ENCODE results near the gene HLA-DPB1.
"Not testable (repeated sequence)": the region's sequence is repeated elsewhere in the genome, so short reads cannot be mapped to it uniquely, and the experiment has no call there.

HLA-DPB1 gene

DNA sequence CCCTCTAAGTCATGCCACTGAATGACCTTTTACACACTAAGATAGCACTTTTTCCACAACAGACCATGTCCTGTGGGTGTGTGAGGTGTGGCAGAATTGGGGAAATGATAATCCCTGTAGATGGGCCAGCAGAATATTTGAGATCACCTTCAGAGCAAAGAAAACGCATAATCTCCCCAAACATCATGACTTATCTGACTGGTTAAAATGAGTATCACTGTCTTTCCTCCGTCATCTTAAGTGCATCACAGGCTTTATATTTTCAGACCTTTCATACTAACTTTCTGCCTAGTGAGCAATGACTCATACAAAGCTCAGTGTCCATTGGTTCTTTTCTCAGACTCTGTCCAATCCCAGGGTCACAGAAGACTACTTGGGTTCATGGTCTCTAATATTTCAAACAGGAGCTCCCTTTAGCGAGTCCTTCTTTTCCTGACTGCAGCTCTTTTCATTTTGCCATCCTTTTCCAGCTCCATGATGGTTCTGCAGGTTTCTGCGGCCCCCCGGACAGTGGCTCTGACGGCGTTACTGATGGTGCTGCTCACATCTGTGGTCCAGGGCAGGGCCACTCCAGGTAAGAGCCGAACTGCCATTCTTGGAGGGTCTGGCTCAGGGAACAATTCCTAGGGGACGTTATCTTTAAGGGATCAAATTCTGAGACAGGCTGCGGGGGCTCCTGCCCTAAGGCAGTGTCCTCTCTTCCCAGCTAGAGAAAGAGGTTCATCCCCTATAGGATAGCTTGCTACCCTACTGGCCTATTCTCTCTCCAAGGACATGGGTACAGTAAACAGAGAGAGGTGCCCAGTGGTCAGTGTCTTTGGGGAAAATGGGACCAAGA is at the start of gene HLA-DPB1:
Gene HLA-DPB1 (plus strand): TSS at position 423 of the 838 bp plus-strand sequence. CDS start 52 bp downstream, at position 475.
- peak; percentile 64 for DNase-seq
- in situ Hi-C loops (cut with HindIII; ENCODE audit: low pct_ligation_motif_present, low pct_unique_long_range_greater_than_20kb, low sequenced_read_pairs), result no loop called here

GRCh38 chr6:33028220-33028849 is 47.5 kb upstream of the HLA-DPB1 start:
- no peak for DNase-seq
- in situ Hi-C loops (cut with HindIII; ENCODE audit: low pct_ligation_motif_present, low pct_unique_long_range_greater_than_20kb, low sequenced_read_pairs), result no loop called here

DNA sequence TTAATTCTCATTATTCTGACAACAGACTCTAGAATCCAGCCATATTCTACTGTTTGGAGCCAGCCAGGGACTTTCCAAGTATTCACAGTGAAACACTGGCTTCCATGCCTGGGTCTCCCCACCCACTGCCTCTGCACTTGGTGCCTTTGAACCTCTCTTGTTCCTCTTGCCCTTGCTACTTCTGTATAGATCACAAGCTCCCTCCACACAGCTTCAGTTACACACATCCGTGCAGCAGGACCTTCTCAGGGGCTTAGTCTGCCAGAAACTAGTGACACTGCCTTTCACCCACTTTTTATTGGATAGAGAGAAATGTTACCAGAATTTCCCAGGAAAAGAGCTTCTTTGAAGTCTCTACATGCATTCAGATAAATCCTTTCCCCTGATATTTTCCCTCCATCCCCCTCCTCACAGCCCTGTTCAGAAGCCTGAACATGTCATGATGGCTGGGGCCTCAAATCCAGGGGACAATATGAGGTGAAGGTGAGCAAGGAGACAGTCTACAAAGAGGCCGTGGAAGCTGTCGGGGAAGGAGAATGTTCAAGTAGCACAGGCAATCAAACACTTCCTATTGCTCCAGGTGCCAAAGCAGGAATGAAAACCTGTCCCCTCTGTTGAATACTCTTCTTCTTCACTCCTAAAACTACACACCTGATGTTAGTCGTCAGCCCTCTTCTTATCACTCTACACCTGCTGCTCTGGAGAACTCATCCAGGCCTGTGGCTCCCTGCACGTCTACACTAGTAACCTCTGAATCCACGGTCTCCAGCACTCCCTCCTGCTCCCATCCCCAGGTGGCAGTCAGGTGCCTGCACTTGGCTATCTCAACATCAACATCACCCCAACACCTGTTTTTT is 46.2 kb upstream of the HLA-DPB1 start:
- in situ Hi-C loops (cut with HindIII; ENCODE audit: low pct_ligation_motif_present, low pct_unique_long_range_greater_than_20kb, low sequenced_read_pairs), result no loop called here
- DNase-seq, result no peak

- no peak for DNase-seq
- in situ Hi-C loops (cut with HindIII; ENCODE audit: low pct_ligation_motif_present, low pct_unique_long_range_greater_than_20kb, low sequenced_read_pairs), result no loop called here
These were observed 45.5 kb upstream of the HLA-DPB1 start for GRCh38 chr6:33030245-33030644.

- DNase-seq, result no peak
- in situ Hi-C loops (cut with HindIII; ENCODE audit: low pct_ligation_motif_present, low pct_unique_long_range_greater_than_20kb, low sequenced_read_pairs), result no loop called here
These were observed 41.2 kb upstream of the HLA-DPB1 start for GRCh38 chr6:33034554-33034953.

GRCh38 chr6:33036535-33036934 is 39.3 kb upstream of the HLA-DPB1 start:
- no peak for DNase-seq
- in situ Hi-C loops (cut with HindIII; ENCODE audit: low pct_ligation_motif_present, low pct_unique_long_range_greater_than_20kb, low sequenced_read_pairs), result no loop called here

- no peak for DNase-seq
- in situ Hi-C loops (cut with HindIII; ENCODE audit: low pct_ligation_motif_present, low pct_unique_long_range_greater_than_20kb, low sequenced_read_pairs), result no loop called here
These were observed 35.6 kb upstream of the HLA-DPB1 start for GRCh38 chr6:33040157-33040556.

- DNase-seq, result no peak
- in situ Hi-C loops (cut with HindIII; ENCODE audit: low pct_ligation_motif_present, low pct_unique_long_range_greater_than_20kb, low sequenced_read_pairs), result no loop called here
These were observed 26.3 kb upstream of the HLA-DPB1 start for GRCh38 chr6:33049323-33050013.

DNA sequence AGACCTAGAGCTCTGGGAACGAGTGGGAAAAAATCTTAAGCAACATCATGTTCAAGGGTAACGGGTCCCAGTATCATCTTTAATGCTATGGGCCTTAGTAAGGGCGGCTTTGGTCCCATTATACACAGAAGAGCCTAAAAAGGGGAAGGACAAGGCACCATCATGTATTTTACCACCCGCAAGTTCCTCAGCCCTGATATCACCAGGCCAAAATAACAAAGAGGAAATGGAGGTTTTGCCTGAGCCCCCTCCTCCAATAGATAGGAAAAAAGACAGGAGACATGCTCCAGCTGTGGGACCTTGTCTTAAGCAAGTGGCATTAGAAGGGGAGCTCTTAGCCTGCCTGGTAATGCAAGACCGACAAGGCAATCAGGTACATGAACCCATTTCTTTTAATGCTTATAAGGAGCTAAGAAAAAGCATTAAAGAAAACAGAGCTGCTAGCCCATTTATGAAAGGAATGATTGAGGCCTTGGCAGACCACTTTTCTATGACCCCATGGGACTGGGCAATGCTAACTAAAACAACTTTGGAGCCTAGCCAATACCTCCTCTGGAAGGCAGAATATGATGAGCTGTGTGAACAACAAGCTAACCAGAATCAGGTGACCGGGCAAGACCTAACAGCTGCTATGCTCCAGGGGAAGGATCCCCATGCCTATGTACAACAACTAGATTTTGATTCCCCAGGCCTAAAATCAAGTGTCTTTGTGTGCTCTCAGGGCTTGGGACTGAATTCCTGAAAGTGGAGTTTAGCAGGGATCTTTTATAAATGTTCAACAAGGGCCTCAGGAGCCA is 25.6 kb upstream of the HLA-DPB1 start:
- in situ Hi-C loops (cut with HindIII; ENCODE audit: low pct_ligation_motif_present, low pct_unique_long_range_greater_than_20kb, low sequenced_read_pairs), result no loop called here
- no peak for DNase-seq

DNA sequence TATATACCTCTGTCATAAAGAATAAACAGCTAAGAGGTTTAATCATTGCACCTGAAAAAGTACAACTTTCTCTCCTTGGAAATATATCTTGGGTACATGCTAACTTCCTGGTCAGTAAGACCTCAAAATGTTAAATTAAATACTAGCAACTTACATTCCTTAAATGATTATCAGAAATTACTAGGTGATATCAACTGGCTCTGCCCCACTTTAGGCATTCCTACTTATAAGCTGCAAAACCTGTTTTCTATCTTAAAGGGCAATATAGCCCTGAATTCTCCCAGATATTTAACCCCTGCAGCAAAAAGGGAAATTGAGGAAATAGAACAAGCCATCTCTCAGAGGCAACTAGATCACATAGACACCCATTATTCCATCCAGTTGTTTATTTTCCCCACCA is 23.2 kb upstream of the HLA-DPB1 start:
- in situ Hi-C loops (cut with HindIII; ENCODE audit: low pct_ligation_motif_present, low pct_unique_long_range_greater_than_20kb, low sequenced_read_pairs), result no loop called here
- DNase-seq, result no peak

GRCh38 chr6:33053230-33053629 is 22.6 kb upstream of the HLA-DPB1 start:
- in situ Hi-C loops (cut with HindIII; ENCODE audit: low pct_ligation_motif_present, low pct_unique_long_range_greater_than_20kb, low sequenced_read_pairs), result no loop called here
- DNase-seq, result no peak

GRCh38 chr6:33057222-33058150 is 18.3 kb upstream of the HLA-DPB1 start:
- in situ Hi-C loops (cut with HindIII; ENCODE audit: low pct_ligation_motif_present, low pct_unique_long_range_greater_than_20kb, low sequenced_read_pairs), result no loop called here
- no peak for DNase-seq

- in situ Hi-C loops (cut with HindIII; ENCODE audit: low pct_ligation_motif_present, low pct_unique_long_range_greater_than_20kb, low sequenced_read_pairs), result no loop called here
- DNase-seq, result no peak
These were observed 13.8 kb upstream of the HLA-DPB1 start for GRCh38 chr6:33061987-33062386.

GRCh38 chr6:33063435-33063834 is 12.4 kb upstream of the HLA-DPB1 start:
- DNase-seq; in situ Hi-C loops (cut with HindIII; ENCODE audit: low pct_ligation_motif_present, low pct_unique_long_range_greater_than_20kb, low sequenced_read_pairs): not testable (repeated sequence)

DNA sequence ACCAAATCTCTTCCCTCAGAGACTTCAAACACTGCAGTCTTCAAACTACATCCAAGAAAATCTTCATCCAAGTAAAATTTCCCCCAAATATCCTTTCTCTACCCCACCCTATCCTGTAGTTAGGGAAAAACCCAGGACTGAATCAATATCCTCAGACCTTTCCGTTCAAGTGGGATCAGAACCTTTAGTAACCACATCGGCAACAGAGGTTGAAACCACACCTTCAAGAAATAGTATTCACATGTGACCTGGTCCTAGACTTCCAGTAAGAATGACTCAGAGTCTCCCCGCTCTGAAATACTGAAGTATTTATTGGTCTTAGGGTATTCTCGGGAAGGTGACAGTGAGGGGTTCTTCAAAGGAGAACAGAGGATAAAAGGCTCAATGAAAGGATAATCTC is 11.1 kb upstream of the HLA-DPB1 start:
- in situ Hi-C loops (cut with HindIII; ENCODE audit: low pct_ligation_motif_present, low pct_unique_long_range_greater_than_20kb, low sequenced_read_pairs), result no loop called here
- DNase-seq, result no peak

DNA sequence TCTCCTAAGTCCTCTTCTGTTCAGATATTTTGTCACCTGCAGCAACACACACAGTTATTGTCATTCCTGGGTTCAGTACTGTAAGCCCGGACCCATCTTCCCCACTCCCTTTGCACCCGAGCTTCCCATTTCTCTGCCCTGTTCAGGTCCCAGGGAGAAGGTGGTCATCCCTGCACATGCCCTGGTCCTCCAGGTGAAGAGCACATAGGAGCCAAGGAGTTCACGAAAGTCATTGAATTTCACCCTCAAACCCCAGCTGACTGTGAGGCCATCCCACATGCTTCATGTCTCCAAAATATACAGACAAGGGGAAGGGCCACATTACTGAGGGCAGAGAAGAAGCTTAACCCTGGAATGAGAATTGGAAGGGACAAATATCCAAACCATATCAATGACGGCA is 10.5 kb upstream of the HLA-DPB1 start:
- no peak for DNase-seq
- in situ Hi-C loops (cut with HindIII; ENCODE audit: low pct_ligation_motif_present, low pct_unique_long_range_greater_than_20kb, low sequenced_read_pairs), result no loop called here

- DNase-seq, result no peak
- in situ Hi-C loops (cut with HindIII; ENCODE audit: low pct_ligation_motif_present, low pct_unique_long_range_greater_than_20kb, low sequenced_read_pairs), result no loop called here
These were observed 8.8 kb upstream of the HLA-DPB1 start for GRCh38 chr6:33066917-33067521.

All from ACHN (cell line).